Smooth muscle cell of trachea (primary cell): ENCODE results near the gene ZNF592. TPM values are rescaled to one million over a fixed set of nuclear protein-coding genes. Genes with fewer than 3 reads are reported as not detected.

Experiments used
- total RNA-seq: library from RNA; depleted of rRNA; stranded (reverse); fragments of >200 nt; gene quantifications from 2 replicates; pipeline ENCODE4 v1.2.1, GENCODE V29; 2014

Gene ZNF592
- 4.7 and 6.5 TPM in 2 replicates for total RNA-seq

GRCh38 chr15:84748274-84749110 is at the start of gene ZNF592:
TSS of gene ZNF592 (plus strand) at chr15:84748592. CDS start at chr15:84782676, 34,084 bp downstream.

GRCh38 chr15:84716036-84716732 is 32.2 kb upstream of the ZNF592 start, which contains the start of gene SEC11A:
TSS of gene SEC11A (minus strand) at chr15:84716139. CDS start at chr15:84716075, 64 bp downstream.

GRCh38 chr15:84816694-84817465 is 68.5 kb downstream of the ZNF592 start, which contains the start of gene ALPK3:
TSS of gene ALPK3 (plus strand) at chr15:84817356. CDS start at chr15:84817453, 97 bp downstream.

Other genes starting within 250 kb of the ZNF592 start
- gene ZSCAN2, start 147.6 kb upstream of the ZNF592 start, total RNA-seq: 8.1 and 9.7 TPM in 2 replicates
- 27.3 and 34.9 TPM in 2 replicates for gene WDR73, start 94.3 kb upstream of the ZNF592 start, total RNA-seq
- 3.6 and 6.8 TPM in 2 replicates for gene NMB, start 90.4 kb upstream of the ZNF592 start, total RNA-seq
- 142 and 272 TPM in 2 replicates for gene SEC11A, start 32.5 kb upstream of the ZNF592 start, total RNA-seq
- gene ALPK3, start 68.8 kb downstream of the ZNF592 start, total RNA-seq: 0.33 and 0.87 TPM in 2 replicates
- not detected in 2 replicates for gene SLC28A1, start 136.1 kb downstream of the ZNF592 start, total RNA-seq
- gene PDE8A, start 233.3 kb downstream of the ZNF592 start, total RNA-seq: 25.0 and 30.1 TPM in 2 replicates